ENCODE measurements around the gene SP100.

DNA sequence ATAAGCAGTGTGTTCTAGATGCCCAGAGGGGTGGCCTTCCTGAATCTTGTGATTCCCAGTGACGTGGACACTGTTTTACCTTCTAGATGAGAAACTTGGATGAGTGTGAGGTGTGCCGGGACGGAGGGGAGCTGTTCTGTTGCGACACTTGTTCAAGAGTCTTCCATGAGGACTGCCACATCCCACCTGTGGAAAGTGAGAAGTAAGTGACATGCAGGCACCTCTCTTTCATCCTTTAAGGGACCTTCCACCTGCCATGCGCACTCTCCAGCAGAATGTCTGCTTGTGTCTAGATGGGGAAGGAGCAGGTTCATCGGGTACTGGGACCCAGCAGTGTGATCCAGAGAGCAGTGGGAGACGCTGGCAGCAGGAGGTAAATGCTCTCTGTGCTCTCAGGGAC lies 16.0 kb upstream of the SP100 start:
- TF ChIP-seq, protein P1, sequence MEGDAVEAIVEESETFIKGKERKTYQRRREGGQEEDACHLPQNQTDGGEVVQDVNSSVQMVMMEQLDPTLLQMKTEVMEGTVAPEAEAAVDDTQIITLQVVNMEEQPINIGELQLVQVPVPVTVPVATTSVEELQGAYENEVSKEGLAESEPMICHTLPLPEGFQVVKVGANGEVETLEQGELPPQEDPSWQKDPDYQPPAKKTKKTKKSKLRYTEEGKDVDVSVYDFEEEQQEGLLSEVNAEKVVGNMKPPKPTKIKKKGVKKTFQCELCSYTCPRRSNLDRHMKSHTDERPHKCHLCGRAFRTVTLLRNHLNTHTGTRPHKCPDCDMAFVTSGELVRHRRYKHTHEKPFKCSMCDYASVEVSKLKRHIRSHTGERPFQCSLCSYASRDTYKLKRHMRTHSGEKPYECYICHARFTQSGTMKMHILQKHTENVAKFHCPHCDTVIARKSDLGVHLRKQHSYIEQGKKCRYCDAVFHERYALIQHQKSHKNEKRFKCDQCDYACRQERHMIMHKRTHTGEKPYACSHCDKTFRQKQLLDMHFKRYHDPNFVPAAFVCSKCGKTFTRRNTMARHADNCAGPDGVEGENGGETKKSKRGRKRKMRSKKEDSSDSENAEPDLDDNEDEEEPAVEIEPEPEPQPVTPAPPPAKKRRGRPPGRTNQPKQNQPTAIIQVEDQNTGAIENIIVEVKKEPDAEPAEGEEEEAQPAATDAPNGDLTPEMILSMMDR (IDR thresholded peaks at IDR 0.05): no peak
- no peak for TF ChIP-seq POLR2A (IDR thresholded peaks at IDR 0.05)

All from uterus (tissue), 2 donors.